ENCODE measurements around the gene PIGP. TPM values are rescaled to one million over a fixed set of nuclear protein-coding genes. Genes with fewer than 3 reads are reported as not detected.

The PIGP gene
- total and polyA plus RNA-seq, 2 of the 13 experiments (the other 11 are each of a cell fraction or from before 2014, with no cell fraction given) = 14.8 to 33.4 TPM

GRCh38 chr21:37072988-37073416 is at the start of gene PIGP, which contains the start of gene TTC3 (continued):
- TF ChIP-seq KLF15 (CRISPR knock-in tag; IDR thresholded peaks at IDR 0.05; ENCODE audit: borderline replicate concordance) (0 out of 2 replicates have a peak, but pooled peaks have one; percentile 73), HES4 (CRISPR knock-in tag; IDR thresholded peaks at IDR 0.05; ENCODE audit: borderline replicate concordance) (0 out of 2 replicates have a peak, but pooled peaks have one; percentile 60), ZMYM4 (CRISPR knock-in tag; IDR thresholded peaks at IDR 0.05) (0 out of 2 replicates have a peak, but pooled peaks have one; percentile 9), XRCC5 (optimal IDR thresholded peaks at IDR 0.05; ENCODE audit: low read length) (peak; percentile 7), BHLHE40 (IDR thresholded peaks at IDR 0.05; ENCODE audit: low read length) (peak; percentile 12; the same call in 1 of the 2 replicates), ZNF883 (CRISPR knock-in tag; IDR thresholded peaks at IDR 0.05; ENCODE audit: not compliant biosample characterization) (peak; percentile 29), NR2F2 (IDR thresholded peaks at IDR 0.05; ENCODE audit: borderline replicate concordance, low read depth) (no peak), BRF2 (CRISPR knock-in tag; IDR thresholded peaks at IDR 0.05) (0 out of 2 replicates have a peak, but pooled peaks have one; percentile 15), ZC3H4 (CRISPR knock-in tag; IDR thresholded peaks at IDR 0.05; ENCODE audit: borderline replicate concordance) (no peak; the same call in none of the 2 replicates), NFE2 (CRISPR knock-in tag; IDR thresholded peaks at IDR 0.05) (no peak), ZSCAN20 (CRISPR knock-in tag; IDR thresholded peaks at IDR 0.05; ENCODE audit: borderline replicate concordance) (peak; percentile 61; the same call in 1 of the 2 replicates), SP1 (IDR thresholded peaks at IDR 0.05) (no peak), SP1 (CRISPR knock-in tag; IDR thresholded peaks at IDR 0.05) (0 out of 2 replicates have a peak, but pooled peaks have one; percentile 23), NKX3-1 (CRISPR knock-in tag; IDR thresholded peaks at IDR 0.05) (no peak), CHCHD3 (CRISPR knock-in tag; IDR thresholded peaks at IDR 0.05) (no peak), TEAD3 (CRISPR knock-in tag; optimal IDR thresholded peaks at IDR 0.05; ENCODE audit: borderline replicate concordance) (peak; percentile 29), ZUFSP (CRISPR knock-in tag; IDR thresholded peaks at IDR 0.05; ENCODE audit: borderline replicate concordance) (no peak), HOXA5 (CRISPR knock-in tag; IDR thresholded peaks at IDR 0.05) (peak; percentile 80; the same call in 1 of the 2 replicates), ZNF343 (CRISPR knock-in tag; IDR thresholded peaks at IDR 0.05) (peak; percentile 56; the same call in 1 of the 2 replicates), GPN1 (CRISPR knock-in tag; IDR thresholded peaks at IDR 0.05; ENCODE audit: borderline replicate concordance) (no peak), ZNF687 (CRISPR knock-in tag; IDR thresholded peaks at IDR 0.05) (peak; percentile 85), SAP130 (CRISPR knock-in tag; IDR thresholded peaks at IDR 0.05; ENCODE audit: low read depth) (peak; percentile 44; the same call in 1 of the 2 replicates), IRF2 (CRISPR knock-in tag; IDR thresholded peaks at IDR 0.05) (peak; percentile 55; the same call in 1 of the 2 replicates), ZNF766 (CRISPR knock-in tag; IDR thresholded peaks at IDR 0.05; ENCODE audit: borderline replicate concordance) (peak; percentile 77), ZNF672 (CRISPR knock-in tag; IDR thresholded peaks at IDR 0.05) (0 out of 2 replicates have a peak, but pooled peaks have one; percentile 24), ZNF749 (CRISPR knock-in tag; IDR thresholded peaks at IDR 0.05; ENCODE audit: borderline replicate concordance) (peak; percentile 79)
